ENCODE data around the gene LRCOL1.

The LRCOL1 gene

DNA sequence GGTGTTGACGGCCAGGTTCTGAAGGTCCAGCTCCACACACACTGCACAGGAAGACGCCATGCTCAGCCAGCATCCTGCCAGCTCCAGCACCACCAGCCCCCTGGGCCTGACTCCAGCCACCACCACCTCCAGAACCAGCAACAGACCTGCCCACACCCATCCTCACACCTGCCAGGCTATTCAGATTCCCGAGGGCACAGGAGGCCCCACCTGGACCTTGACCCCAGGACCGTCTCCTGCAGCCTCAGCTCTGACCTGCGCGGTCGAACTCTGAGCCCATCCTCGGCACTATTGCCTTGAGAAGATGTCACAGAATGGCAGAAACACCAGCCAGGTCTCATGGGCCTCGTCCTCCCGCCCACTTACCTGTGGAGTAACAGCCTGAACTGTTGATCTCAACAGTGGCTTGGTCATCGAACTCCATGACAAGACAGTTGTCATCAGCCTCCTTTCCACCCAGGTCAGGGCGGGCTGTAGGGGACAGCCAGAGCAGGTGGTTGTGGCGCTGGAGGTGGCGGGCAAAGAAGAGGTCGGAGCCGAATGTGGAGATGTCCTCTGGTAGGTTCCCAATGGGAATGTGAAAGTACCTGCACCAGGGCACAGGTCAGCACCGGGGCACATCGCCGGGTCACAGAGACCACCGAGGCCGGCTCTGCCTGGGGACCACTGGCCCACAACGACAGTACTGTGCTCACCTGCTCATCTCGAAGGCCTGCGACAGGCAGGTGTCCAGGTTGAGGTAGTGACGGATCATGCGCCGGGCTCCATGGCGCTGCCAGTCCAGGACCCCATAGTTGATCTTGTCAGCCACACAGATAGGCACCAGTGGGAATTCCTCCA lies 31.6 kb upstream of the LRCOL1 start:
- H3K4me1 Mint-ChIP-seq: no peaks in the 10 kb centered on the region
- no peaks in the 10 kb centered on the region for H3K9me3 Mint-ChIP-seq
- H3K4me3 Mint-ChIP-seq: no peak overlapping the region
- no peak for ATAC-seq
- no peak for DNase-seq
- H3K27me3 Mint-ChIP-seq: no peaks in the 10 kb centered on the region
- peak overlapping the region in 1 of 2 donors; percentile 55 for H3K27ac Mint-ChIP-seq

DNA sequence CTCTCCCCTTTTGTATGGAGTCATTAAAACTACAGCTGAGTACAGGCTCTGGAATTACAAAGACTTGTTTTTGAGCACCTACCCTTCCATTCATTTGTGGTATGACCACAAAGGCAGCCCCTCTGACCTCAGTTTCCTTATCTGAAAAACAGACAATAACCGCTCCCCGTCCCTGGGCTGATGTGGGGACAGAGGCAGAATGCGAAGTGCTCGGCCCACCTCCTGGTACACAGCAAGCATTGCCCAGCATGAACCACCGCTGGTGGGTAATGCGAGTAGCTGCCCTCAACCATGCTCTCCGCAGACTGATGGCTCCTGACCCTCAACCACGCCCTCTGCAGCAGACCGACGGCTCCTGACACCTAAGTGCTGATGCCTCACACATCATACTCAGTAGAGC lies 30.6 kb upstream of the LRCOL1 start:
- H3K4me3 Mint-ChIP-seq: no peak overlapping the region
- no peaks in the 10 kb centered on the region for H3K27me3 Mint-ChIP-seq
- DNase-seq: no peak
- H3K27ac Mint-ChIP-seq: no peak overlapping the region
- H3K9me3 Mint-ChIP-seq: no peaks in the 10 kb centered on the region
- ATAC-seq: no peak
- H3K4me1 Mint-ChIP-seq: no peaks in the 10 kb centered on the region

DNA sequence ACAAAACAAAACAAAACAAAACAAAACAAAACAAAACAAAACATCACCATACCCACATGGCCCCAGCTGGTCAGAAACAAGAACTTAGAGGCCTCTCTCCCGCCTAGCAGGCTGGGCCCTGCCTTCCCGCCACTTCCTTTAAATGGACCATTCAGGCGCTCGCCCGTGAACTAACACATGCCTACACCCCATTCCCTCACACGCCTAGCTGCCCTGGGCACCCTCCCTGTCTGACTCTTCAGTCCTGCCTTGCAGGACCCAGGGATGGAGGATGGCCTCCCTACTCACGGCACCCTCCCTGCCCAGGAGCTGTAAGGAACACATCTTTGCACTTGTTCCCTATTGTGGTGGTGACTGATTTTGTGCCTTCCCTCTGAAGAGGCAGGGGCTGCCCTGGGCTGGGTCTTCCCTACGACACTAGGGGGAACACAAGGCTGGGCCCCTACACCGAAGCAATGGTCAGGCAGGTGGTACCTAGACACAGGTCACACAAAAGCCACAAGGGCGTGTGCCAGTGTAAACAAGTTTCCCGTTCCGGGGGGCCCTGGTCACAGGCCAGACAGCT lies 29.7 kb upstream of the LRCOL1 start:
- DNase-seq: no peak
- Mint-ChIP-seq H3K4me3 (no peak overlapping the region), H3K4me1 (no peaks in the 10 kb centered on the region), H3K27ac (no peak overlapping the region), H3K9me3 (no peaks in the 10 kb centered on the region), H3K27me3 (no peaks in the 10 kb centered on the region)
- peak; percentile 19 for ATAC-seq

DNA sequence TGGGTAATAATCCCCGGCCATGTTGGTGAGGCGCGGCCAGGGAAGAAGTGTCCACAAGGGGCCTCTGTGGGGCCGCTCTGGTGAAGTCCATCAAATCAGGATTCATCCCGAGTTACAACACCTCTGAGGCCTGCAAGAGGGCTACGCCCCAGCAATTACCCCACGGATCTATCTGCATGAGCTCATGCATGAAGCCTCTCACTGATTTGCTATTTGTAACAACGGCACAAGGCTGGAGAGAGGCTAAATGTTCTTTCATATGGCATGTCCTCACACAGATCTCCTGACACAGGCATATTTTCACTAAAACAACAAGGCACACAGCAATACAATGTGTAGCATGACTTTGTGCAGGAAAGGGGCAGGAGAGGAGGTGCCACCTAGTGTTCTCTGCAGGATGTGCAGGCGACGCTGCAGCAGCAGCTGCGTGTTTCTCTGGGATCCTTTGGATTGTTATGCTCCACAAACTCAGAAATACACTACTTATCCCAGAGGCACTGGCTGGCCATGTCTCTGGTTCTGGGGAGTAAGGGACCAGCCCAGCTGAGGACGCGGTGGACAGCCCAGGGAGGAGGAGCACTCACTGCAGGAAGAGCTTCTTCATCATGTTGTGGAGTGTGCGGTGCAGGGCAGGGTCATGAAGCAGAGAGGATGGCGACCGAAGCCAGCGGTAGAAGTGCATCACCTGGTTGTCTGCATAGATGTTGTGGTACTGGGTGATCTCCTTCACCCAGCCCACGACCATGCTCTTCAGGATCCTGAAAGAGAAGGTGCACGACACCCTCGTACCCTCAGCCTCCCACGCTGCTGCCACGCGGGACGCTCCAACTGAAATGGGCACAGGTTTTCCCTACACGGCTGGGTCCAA lies 28.4 kb upstream of the LRCOL1 start:
- ATAC-seq (peak; percentile 48), DNase-seq (no peak)
- no peak overlapping the region for H3K27ac Mint-ChIP-seq
- H3K4me1 Mint-ChIP-seq: no peaks in the 10 kb centered on the region
- no peak overlapping the region for H3K4me3 Mint-ChIP-seq
- no peaks in the 10 kb centered on the region for H3K27me3 Mint-ChIP-seq
- no peaks in the 10 kb centered on the region for H3K9me3 Mint-ChIP-seq

DNA sequence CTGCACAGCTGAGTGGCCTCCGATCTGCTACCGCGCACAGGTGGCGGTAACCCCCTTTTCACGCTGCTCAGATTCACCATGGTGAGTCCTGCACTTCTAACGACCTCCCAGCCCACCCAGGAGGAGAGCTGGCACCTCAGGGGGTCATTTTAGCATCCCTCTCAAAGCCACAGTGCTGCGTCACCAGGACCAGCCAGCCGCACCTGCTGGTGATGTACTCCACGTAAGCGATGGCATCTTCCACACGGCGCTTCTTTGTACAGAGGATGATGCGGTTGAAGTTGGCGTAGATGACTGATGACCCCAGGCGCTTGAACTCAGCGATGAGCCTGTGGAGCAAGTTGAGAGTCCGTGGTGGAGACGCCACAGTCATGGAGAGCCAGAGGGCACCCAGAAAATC lies 27.4 kb upstream of the LRCOL1 start:
- H3K4me1 Mint-ChIP-seq: no peaks in the 10 kb centered on the region
- DNase-seq (no peak), ATAC-seq (no peak)
- H3K4me3 Mint-ChIP-seq: no peak overlapping the region
- H3K27me3 Mint-ChIP-seq: no peaks in the 10 kb centered on the region
- H3K9me3 Mint-ChIP-seq: no peaks in the 10 kb centered on the region
- H3K27ac Mint-ChIP-seq: no peak overlapping the region

DNA sequence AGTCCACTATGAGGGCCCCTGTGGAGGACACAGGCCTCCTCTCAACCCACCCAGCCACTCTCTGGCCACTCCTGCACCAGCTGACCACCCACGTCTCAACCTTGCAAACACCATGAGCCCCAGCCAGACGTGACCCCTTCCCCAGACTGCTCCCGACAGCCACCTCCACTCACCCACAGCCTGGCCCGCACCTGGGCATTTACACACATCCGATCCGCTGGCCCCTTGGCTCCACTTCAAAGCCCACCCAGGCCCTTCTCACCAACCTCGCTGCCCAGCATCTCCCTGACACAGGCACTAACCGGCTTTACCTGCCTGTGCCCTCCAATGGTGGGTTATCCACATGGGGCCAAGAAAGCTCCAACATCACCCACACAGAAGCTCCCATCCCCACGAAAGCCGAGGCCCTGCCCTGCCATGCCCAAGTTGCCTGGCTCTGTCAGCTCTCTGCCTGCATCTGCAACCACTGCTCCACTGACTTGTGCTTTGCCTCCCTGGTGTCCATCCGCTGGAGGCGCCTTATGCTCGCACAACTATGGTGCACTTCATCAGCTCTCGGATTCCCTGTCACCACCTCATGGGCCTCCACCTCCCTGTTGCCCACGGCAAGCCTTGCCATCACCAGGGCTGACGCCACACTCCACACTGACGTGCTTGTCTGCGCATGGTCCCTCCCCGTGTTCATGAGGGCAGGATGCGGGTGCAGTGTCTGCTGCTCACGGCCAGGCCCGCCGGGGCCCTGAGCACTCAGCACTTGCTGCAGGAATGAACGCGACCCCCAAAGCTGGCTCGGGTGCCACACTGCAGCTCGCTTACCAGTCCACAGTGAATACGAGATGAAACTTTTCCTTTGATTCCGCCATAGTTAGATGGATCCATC lies 24.9 kb upstream of the LRCOL1 start:
- peak overlapping the region in 1 of 2 donors; percentile 76 for H3K27ac Mint-ChIP-seq
- no peaks in the 10 kb centered on the region for H3K4me1 Mint-ChIP-seq
- H3K4me3 Mint-ChIP-seq: no peak overlapping the region

DNA sequence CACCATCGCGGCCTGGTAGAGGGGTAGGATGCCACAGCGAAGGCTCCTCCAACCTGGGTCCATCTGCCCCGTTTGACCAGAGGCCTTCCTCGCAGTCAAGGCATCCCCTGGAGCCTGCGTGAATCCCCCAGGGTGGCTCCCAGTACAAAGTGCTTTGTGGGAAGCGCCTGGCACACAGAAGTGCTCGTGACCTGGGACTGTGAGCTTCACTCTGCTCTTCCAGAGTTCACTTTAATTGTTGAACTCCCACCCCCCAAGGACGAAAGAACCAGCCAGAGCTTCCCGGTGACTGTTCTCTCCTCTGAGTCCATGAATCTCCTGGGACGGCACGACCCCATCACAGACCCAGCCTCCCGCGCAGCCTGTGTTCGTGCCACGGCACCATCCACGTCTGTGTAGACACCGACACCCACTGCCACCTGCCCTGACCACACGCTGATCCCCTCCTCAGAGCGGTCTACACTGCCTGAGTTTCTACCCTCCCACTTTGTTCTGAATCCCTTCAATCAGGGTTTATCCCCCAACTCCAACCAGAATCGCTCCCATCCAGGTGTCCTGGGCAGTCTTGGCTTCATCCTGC lies 24.1 kb upstream of the LRCOL1 start:
- ATAC-seq: no peak
- no peak for DNase-seq
- H3K27me3 Mint-ChIP-seq: no peaks in the 10 kb centered on the region
- H3K4me1 Mint-ChIP-seq: no peaks in the 10 kb centered on the region
- peak overlapping the region; percentile 49 to 72 for H3K27ac Mint-ChIP-seq
- no peaks in the 10 kb centered on the region for H3K9me3 Mint-ChIP-seq
- no peak overlapping the region for H3K4me3 Mint-ChIP-seq

More for the DNA sequence above, 24.9 kb upstream of the LRCOL1 start:
- Mint-ChIP-seq H3K27me3 (no peaks in the 10 kb centered on the region), H3K9me3 (no peaks in the 10 kb centered on the region)
- ATAC-seq (no peak), DNase-seq (no peak)

DNA sequence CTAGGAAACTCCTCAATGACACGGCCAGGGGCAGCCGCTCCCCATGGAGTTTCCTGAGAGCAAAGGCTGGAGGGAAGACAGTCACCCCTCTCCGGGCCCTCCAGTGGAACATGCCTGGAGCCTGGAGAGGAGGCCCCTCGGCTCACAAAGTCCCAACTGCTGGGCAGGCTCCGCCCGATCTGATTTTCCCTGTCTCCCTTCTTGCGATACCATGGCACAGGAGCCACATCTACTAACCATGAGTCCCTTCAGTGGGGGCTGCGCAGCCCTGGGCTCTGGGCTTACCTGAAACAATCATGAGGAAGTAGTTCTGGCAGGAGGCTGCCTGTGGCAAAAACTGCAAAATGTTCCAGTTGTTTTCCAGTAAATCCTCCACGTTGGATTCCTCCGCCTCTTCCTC lies 23.5 kb upstream of the LRCOL1 start:
- H3K27ac Mint-ChIP-seq: no peak overlapping the region

DNA sequence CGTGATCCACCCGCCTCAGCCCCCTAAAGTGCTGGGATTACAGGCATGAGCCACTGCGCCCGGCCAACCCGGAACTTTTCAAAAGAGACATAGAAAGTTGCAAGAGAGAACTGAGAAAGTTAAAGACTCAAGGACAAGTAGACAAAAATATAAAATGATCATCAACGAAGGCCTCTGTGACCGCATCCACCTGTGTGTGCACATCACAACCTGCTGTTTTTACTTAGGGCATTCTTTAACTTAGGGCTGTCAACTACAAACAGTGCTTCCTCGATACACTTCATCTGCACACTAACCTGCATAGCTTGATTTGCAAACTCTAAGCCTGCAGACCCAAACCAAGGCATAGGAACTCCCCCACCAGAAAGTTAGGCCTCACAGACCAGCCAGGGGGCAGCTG lies 23.0 kb upstream of the LRCOL1 start:
- no peaks in the 10 kb centered on the region for H3K4me1 Mint-ChIP-seq

More for the DNA sequence above, 23.5 kb upstream of the LRCOL1 start:
- Mint-ChIP-seq H3K4me3 (no peak overlapping the region), H3K27me3 (no peaks in the 10 kb centered on the region), H3K4me1 (no peaks in the 10 kb centered on the region), H3K9me3 (no peaks in the 10 kb centered on the region)
- DNase-seq (no peak), ATAC-seq (no peak)

DNA sequence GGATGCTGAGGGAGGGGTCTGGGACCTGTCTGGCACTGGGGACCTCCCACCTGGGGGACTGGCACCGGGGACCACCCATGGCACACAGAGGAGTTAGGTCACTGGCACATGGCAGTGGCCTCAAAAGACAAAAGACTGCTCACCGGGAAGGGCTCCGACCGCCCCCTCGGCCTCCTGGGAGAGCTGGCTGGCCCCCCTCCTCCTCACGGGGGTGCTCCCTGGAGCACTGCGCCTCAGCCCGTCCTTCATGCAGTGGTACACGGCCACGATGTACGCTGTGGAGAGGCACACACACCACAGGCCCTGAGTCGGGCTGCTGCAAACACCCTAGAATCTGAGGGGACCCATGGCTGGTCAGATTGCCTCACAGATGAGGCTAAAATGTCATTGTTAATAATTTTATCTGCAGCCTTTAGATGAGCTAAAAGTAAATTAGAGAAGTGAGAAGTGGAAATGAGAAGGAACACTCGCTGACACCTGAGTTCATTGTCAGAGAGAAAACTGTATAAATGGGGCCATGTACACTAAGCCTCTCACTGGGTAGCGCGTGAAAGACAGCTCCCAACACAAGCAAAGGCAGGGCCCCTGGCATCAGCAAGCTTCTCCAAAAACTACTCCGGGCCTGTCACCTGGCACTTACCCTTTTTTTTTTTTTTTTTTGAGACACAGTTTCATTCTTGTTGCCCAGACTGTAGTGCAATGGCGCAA lies 22.3 kb upstream of the LRCOL1 start:
- H3K9me3 Mint-ChIP-seq: no peaks in the 10 kb centered on the region
- H3K27me3 Mint-ChIP-seq: no peaks in the 10 kb centered on the region
- DNase-seq (no peak), ATAC-seq (no peak)
- no peak overlapping the region for H3K27ac Mint-ChIP-seq
- H3K4me1 Mint-ChIP-seq: no peaks in the 10 kb centered on the region
- H3K4me3 Mint-ChIP-seq: no peak overlapping the region

More for the DNA sequence above, 23.0 kb upstream of the LRCOL1 start:
- no peaks in the 10 kb centered on the region for H3K9me3 Mint-ChIP-seq
- no peak for DNase-seq
- no peak overlapping the region for H3K27ac Mint-ChIP-seq
- no peak overlapping the region for H3K4me3 Mint-ChIP-seq
- no peaks in the 10 kb centered on the region for H3K27me3 Mint-ChIP-seq
- no peak for ATAC-seq

DNA sequence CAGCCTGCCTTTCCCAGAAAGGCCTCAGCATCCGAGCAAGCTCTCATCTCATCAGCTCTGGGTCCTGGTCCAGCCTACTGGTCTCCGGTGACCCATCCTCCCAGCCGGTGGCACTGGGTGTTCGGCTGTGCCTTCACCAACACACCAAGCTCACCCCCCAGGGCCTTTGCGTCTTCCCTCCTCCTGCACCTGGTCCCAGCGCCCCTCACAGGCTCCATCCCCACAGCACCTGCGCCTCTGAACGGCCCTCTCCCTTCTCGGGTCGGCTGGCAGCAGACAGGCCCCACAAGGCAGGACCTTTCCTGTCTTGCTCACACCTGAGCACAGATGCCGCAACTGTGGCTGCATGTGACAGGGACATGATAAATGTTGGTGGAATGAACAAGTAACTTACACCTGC lies 21.3 kb upstream of the LRCOL1 start:
- Mint-ChIP-seq H3K27ac (no peak overlapping the region), H3K9me3 (no peaks in the 10 kb centered on the region), H3K4me3 (no peak overlapping the region), H3K4me1 (no peaks in the 10 kb centered on the region), H3K27me3 (no peaks in the 10 kb centered on the region)
- DNase-seq (no peak), ATAC-seq (no peak)

DNA sequence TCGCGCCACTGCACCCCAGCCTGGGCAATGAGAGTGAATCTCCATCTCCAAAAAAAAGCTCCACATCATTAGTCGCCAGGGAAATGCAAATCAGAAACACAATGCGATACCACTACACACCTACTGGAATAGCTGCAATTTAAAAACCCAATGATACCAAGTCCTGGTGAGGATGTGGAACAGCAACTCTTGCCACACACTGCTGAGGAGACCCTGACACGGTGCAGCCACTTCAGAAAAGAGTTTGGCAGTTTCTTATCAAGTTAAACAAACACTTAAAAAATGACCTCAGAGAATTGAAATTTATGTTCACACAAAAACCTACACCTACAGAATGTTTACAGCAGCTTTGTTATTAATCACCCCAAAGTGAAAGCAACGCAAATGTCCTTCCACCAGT lies 20.3 kb upstream of the LRCOL1 start:
- H3K4me1 Mint-ChIP-seq: no peaks in the 10 kb centered on the region
- H3K4me3 Mint-ChIP-seq: no peak overlapping the region
- ATAC-seq: no peak
- H3K9me3 Mint-ChIP-seq: no peaks in the 10 kb centered on the region
- no peak overlapping the region for H3K27ac Mint-ChIP-seq
- DNase-seq: no peak
- no peaks in the 10 kb centered on the region for H3K27me3 Mint-ChIP-seq

DNA sequence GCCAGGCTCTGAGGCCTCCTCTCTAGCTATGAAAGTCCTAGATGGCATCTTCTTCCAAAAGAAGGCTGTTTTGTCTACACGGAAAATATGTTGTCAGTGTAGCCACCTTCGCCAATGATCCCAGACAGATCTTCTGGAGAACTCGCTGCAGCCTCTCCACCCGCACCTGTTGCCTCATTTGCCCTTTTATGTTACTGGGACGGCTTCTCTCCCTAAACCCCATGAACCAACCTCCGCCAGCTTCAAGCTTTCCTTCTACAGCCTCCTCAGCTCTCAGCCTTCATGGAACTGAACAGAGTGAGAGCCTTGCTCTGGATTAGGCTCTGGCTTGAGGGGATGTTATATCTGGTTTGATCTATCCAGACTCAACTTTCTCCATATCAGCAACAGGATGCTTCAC lies 18.9 kb upstream of the LRCOL1 start:
- ATAC-seq: no peak
- no peak overlapping the region for H3K4me3 Mint-ChIP-seq
- DNase-seq: no peak
- no peak overlapping the region for H3K27ac Mint-ChIP-seq
- H3K4me1 Mint-ChIP-seq: no peaks in the 10 kb centered on the region
- H3K9me3 Mint-ChIP-seq: no peaks in the 10 kb centered on the region
- H3K27me3 Mint-ChIP-seq: no peaks in the 10 kb centered on the region

DNA sequence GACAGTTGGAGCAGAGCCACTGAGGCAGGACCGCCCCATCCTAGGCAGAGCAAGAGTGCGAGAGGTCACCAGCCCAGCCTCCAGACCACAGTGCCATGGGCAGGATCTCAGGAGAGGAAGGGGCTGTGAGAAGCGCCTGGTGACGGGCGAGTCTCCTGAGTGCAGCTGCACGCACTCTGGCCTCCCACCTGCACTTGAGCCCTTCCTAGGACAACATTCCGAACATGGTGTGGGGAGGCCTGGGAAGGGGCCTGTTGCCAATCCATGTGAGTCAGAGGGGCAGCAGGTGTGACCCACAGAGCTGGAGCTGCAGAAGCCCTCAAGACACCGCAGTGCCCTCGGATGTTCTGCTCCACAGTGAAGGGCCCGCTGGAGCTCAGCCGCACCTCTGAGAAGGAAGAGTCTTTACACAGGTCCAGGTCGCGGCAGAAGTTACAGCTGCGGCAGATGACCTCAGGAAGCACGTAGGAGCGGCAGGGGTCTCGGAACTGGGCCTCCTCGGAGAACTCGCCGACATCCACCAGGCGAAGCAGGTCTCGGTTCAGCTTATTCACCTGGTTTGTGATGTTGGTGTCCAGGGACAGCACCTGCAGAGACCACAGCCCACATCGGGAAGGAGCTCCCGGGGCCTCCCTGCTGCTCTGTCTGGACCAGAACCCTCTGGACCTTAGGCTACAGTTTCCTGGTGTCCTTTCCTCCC lies 15.5 kb upstream of the LRCOL1 start:
- Mint-ChIP-seq H3K27ac (peak overlapping the region in 1 of 2 donors; percentile 85), H3K4me3 (no peak overlapping the region), H3K9me3 (no peaks in the 10 kb centered on the region), H3K4me1 (peaks cover 8% of the 10 kb centered on the region), H3K27me3 (peaks cover 4% of the 10 kb centered on the region)
- no peak for ATAC-seq
- no peak for DNase-seq
